K562 (cell line): ENCODE results near the gene HOGA1. TPM values are rescaled to one million over a fixed set of nuclear protein-coding genes. Genes with fewer than 3 reads are reported as not detected.

Experiments
- ATAC-seq: fragments of 200-7000 bp; cut with Tn5 transposase; 3 replicates; pipeline ENCODE4 v1.9.1; 2020; ENCODE audit warnings: moderate library complexity
- BruUV-seq: library from RNA; stranded (reverse); fragments of 400-500 nt; replicated peaks from 2 replicates; lab custom pipeline; 2021; lab: Mats Ljungman, UMichigan
- CTCF ChIA-PET: fragments of 300-600 bp; formaldehyde crosslinking; extraction: SDS; loops from one replicate; lab custom pipeline; 2021; ENCODE audit warnings: low intra/inter-chr PET ratio; lab: Yijun Ruan, JAX
- POLR2A ChIA-PET: fragments of 300-600, 350-650 bp; sonication (Branson Sonifier 250); formaldehyde crosslinking; extraction: SDS; loops from one replicate; lab custom pipeline; 2021; ENCODE audit warnings: antibody characterized with exemption, inconsistent platforms; lab: Yijun Ruan, JAX
- DNase-seq, 4 experiments: peaks; one replicate each; pipeline versions ENCODE4 v3.0.0 to v3.0.0-alpha.2; 2011 to 2018; ENCODE audit warnings: low spot score in 3 of 4, mixed read lengths in 3 of 4; ENCODE audit errors: extremely low read depth in 1 of 4
- FAIRE-seq: peaks from 2 replicates; lab custom pipeline; 2011; peaks lifted over from hg19 to GRCh38; lab: Jason Lieb, UNC
- H2AFZ ChIP-seq: 2 replicates; pipeline ENCODE4 v1.6.0; 2011; ENCODE audit warnings: low read depth, low read length, control low read depth, inconsistent platforms
- H3K27ac ChIP-seq: fragments of 200-600 bp; 3 replicates; pipeline ENCODE4 v1.8.0; 2011; ENCODE audit warnings: low read depth, mild to moderate bottlenecking, control low read depth, inconsistent platforms, low read length, moderate library complexity, mixed read lengths; ENCODE audit errors: extremely low read depth
- H3K27me3 ChIP-seq, 2 experiments: fragments of 300-600 bp in 1 of 2; 2 replicates in 1 of 2; 3 replicates in 1 of 2; pipeline versions ENCODE4 v1.6.0 to v1.8.0; 2011; ENCODE audit warnings: inconsistent platforms in 2 of 2, low read length in 2 of 2, mild to moderate bottlenecking in 1 of 2, mixed read lengths in 1 of 2, moderate library complexity in 1 of 2; ENCODE audit not compliant: control insufficient read depth in 2 of 2, insufficient read depth in 2 of 2
- H3K36me3 ChIP-seq: fragments of 300-600 bp; 3 replicates; pipeline ENCODE4 v1.8.0; 2011; ENCODE audit warnings: mild to moderate bottlenecking, low read length, inconsistent platforms; ENCODE audit not compliant: control insufficient read depth, insufficient read depth
- H3K4me1 ChIP-seq, 2 experiments: fragments of 200-600 bp in 1 of 2; replicated peaks in 1 of 2; 2 replicates in 1 of 2; 3 replicates in 1 of 2; pipeline versions ENCODE4 v1.5.1 to v1.8.0; 2011; ENCODE audit warnings: inconsistent platforms in 2 of 2, low read length in 2 of 2, mild to moderate bottlenecking in 1 of 2, mixed read lengths in 1 of 2, moderate library complexity in 1 of 2; ENCODE audit not compliant: control insufficient read depth in 2 of 2, insufficient read depth in 2 of 2
- H3K4me2 ChIP-seq: 2 replicates; pipeline ENCODE4 v1.6.1; 2011; ENCODE audit warnings: low read length, control low read depth, inconsistent platforms, mixed read lengths; ENCODE audit not compliant: insufficient read depth
- H3K4me3 ChIP-seq: fragments of 200-600 bp; sonication (generic), shearing (Covaris generic); 2 replicates; pipeline ENCODE4 v1.5.1; 2016; ENCODE audit warnings: control low read depth, inconsistent platforms
- H3K79me2 ChIP-seq: fragments of 200-600 bp; 3 replicates; pipeline ENCODE4 v1.8.0; 2011; ENCODE audit warnings: low read length, inconsistent platforms; ENCODE audit not compliant: control insufficient read depth, insufficient read depth
- H3K9ac ChIP-seq, 2 experiments: 2 replicates each; pipeline versions ENCODE4 v1.6.0 to v1.6.1; 2011; ENCODE audit warnings: low read depth in 2 of 2, low read length in 2 of 2, control low read depth in 1 of 2, inconsistent platforms in 1 of 2, mild to moderate bottlenecking in 1 of 2, mixed read lengths in 1 of 2; ENCODE audit not compliant: insufficient read depth in 1 of 2
- H3K9me1 ChIP-seq: one replicate; pipeline ENCODE4 v1.6.0; 2011; ENCODE audit warnings: inconsistent platforms, mild to moderate bottlenecking, low read length, moderate library complexity; ENCODE audit not compliant: control insufficient read depth, insufficient read depth
- H3K9me3 ChIP-seq: replicated peaks from 2 replicates; pipeline ENCODE4 v1.5.1; 2011; ENCODE audit warnings: low read depth, low read length, inconsistent platforms; ENCODE audit not compliant: control insufficient read depth, insufficient read depth
- H4K20me1 ChIP-seq: replicated peaks from 2 replicates; pipeline ENCODE4 v1.6.1; 2011; ENCODE audit warnings: low read length, inconsistent platforms, mixed read lengths; ENCODE audit not compliant: control insufficient read depth, insufficient read depth
- MAFK ChIP-seq: IDR thresholded peaks from 2 replicates; pipeline ENCODE4 v1.6.1; 2011; ENCODE audit warnings: low read length, improper control_type of control experiment
- NFIC ChIP-seq: fragments of 450-650 bp; IDR thresholded peaks from 2 replicates; pipeline ENCODE4 v1.6.1; 2017; ENCODE audit warnings: mild to moderate bottlenecking, inconsistent platforms
- NR3C1 ChIP-seq: sonication (generic); formaldehyde crosslinking; IDR thresholded peaks from 2 replicates; pipeline ENCODE4 v1.8.1; 2022; ENCODE audit warnings: missing genetic modification reagents
- SAP30 ChIP-seq: fragments of 200-600 bp; sonication (generic); IDR thresholded peaks from 2 replicates; pipeline ENCODE4 v1.6.1; 2012; ENCODE audit warnings: borderline replicate concordance, low read depth, mild to moderate bottlenecking, moderate library complexity, low read length, control low read depth, inconsistent platforms; ENCODE audit not compliant: insufficient read depth, poor library complexity, severe bottlenecking
- ZNF695 ChIP-seq: fragments of 450-650 bp; formaldehyde crosslinking; IDR thresholded peaks from 2 replicates; pipeline ENCODE4 v1.4.0; 2020; ENCODE audit warnings: mild to moderate bottlenecking, moderate library complexity
- WGBS: fragments of 100-300 bp; shearing (Covaris generic); methylation state at CpG from one replicate; pipeline ENCODE4 v1.1.6; 2016; ENCODE audit warnings: low coverage, mixed read lengths; ENCODE audit not compliant: insufficient coverage; ENCODE audit errors: missing lambda C conversion rate; 5-methylcytosine and 5-hydroxymethylcytosine counted together
- in situ Hi-C: fragments of 300-500 bp; cut with MboI; formaldehyde crosslinking; loops from 4 replicates; pipeline ENCODE4 v1.15.0; 2018; ENCODE audit warnings: inconsistent platforms, mixed read lengths
- intact Hi-C: fragments of 100-400 bp; cut with micrococcal nuclease; formaldehyde crosslinking; loops from 2 replicates; pipeline ENCODE4 v1.14.2; 2022
- polyA plus RNA-seq, 8 experiments: library from polyadenylated mRNA; depleted of rRNA in 4 of 8; stranded (reverse) in 5 of 8; unstranded in 3 of 8; fragments of >200 nt; fragmentation: Nextera tagmentation in 2 of 8; fragmentation: Illumina TruSeq in 1 of 8; extraction: Ambion mirVana in 2 of 8; extraction: Trizol in 1 of 8; gene quantifications; 2 replicates each; pipeline versions ENCODE4 v1.2.1 to v1.2.3, GENCODE V29; 2011 to 2014; ENCODE audit warnings: inconsistent platforms in 1 of 8, missing spikeins in 1 of 8
- total RNA-seq, 7 experiments: library from RNA; depleted of rRNA in 6 of 7; stranded (reverse); fragments of >200 nt in 6 of 7; fragmentation: Illumina TruSeq in 2 of 7; extraction: Trizol in 2 of 7; gene quantifications; 2 replicates each; pipeline versions ENCODE4 v1.2.1 to v1.2.3, GENCODE V29; 2011 to 2021; ENCODE audit warnings: low replicate concordance in 1 of 7

HOGA1 gene
- total and polyA plus RNA-seq, 9 of the 15 experiments (the other 6 are each of a cell fraction or from before 2014, with no cell fraction given): not detected

- DNase-seq (no peak), FAIRE-seq (no peak), ATAC-seq (no peak)
- Histone ChIP-seq H3K27me3 (no peaks in the 10 kb centered on the region), H3K79me2 (no peaks in the 10 kb centered on the region), H3K9me1 (no peaks in the 10 kb centered on the region), H3K4me3 (no peak overlapping the region), H3K4me2 (no peak overlapping the region), H3K27ac (no peak overlapping the region), H3K9me3 (no peaks in the 10 kb centered on the region), H3K4me1 (peaks cover 2 to 17% of the 10 kb centered on the region in 2 experiments; a peak in 4 of 5 replicates), H4K20me1 (no peaks in the 10 kb centered on the region), H3K9ac (no peak overlapping the region), H2AFZ (no peak overlapping the region), H3K36me3 (no peaks in the 10 kb centered on the region)
- intact Hi-C loops (loop anchor here (5.0 to 10.0 kb wide), 2 partner anchors 111 to 159 kb away; partner anchors contain the start of gene AVPI1), in situ Hi-C loops (no loop called here)
- no peak for TF ChIP-seq SAP30
- TF ChIP-seq MAFK: no peak
- no peak for TF ChIP-seq ZNF695 (CRISPR knock-in tag)
- ChIA-PET POLR2A (interaction anchor here (1.0 to 1.2 kb wide), 2 partner anchors 12 to 39 kb away, joined by 3 read pairs; no protein-coding TSS in a partner anchor), CTCF (interaction anchor here (3.4 kb wide), 1 partner anchor 39 kb away, joined by 23 read pairs; no protein-coding TSS in a partner anchor)
- no TSS peak for BruUV-seq
- WGBS: 22% methylated on average over 2 of the region's 2 CpGs
Measured at GRCh38 chr10:97573672-97574071, 10.5 kb upstream of the HOGA1 start.

DNA sequence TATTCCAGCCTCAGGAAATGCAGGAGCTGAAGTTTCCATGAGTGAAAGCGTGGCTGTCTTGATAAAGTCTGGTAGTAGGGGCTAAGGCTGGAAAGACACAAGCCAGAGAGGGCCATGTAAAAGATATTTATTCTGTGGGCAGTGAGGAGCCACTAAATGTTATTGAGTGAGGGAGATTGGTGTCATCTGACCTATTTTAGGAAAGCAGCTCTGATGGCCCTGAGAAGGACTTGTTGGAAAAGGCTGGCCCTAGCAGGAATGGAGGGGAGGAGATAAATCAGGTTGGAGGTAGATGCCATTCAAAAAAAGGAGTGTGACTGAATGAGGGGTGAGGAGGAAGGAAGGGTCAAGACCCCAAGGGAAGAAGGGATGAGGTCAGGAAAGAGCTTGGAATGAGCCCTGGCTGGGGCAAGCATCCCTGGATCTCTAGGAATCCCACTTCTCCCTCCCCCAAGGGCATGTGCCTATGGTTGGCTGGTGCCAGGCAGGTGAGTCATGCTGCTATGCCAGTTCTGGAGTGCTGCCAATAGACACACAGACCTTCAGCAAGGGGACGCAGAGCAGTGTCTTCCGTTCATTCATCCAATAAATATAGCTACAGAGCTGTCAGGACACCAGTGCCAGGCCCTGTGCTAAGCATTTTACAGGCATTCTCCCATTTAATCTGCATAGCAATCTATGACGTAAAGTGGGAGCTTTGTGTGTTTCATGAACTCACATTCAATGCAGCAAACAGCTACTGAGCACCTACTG lies 9.6 kb upstream of the HOGA1 start:
- Histone ChIP-seq H3K4me2 (no peak overlapping the region), H3K27ac (no peak overlapping the region), H3K27me3 (no peaks in the 10 kb centered on the region), H3K36me3 (no peaks in the 10 kb centered on the region), H3K9me3 (no peaks in the 10 kb centered on the region), H4K20me1 (no peaks in the 10 kb centered on the region), H3K4me1 (peaks cover 2 to 17% of the 10 kb centered on the region in 2 experiments; a peak in 4 of 5 replicates), H2AFZ (no peak overlapping the region), H3K79me2 (no peaks in the 10 kb centered on the region), H3K9me1 (no peaks in the 10 kb centered on the region), H3K4me3 (no peak overlapping the region), H3K9ac (no peak overlapping the region)
- 42% methylated on average over 4 of the region's 4 CpGs for WGBS
- ChIA-PET POLR2A (interaction anchor here (0.7 to 1.2 kb wide), 2 partner anchors 11 to 89 kb away, joined by 3 read pairs; no protein-coding TSS in a partner anchor), CTCF (no interaction called here)
- TF ChIP-seq NFIC (peak; percentile 27; the same call in 1 of the 2 replicates), NR3C1 (CRISPR knock-in tag) (no peak)
- intact Hi-C loops: loop anchor here (5.0 to 10.0 kb wide), 2 partner anchors 110 to 158 kb away; partner anchors contain the start of gene AVPI1
- no peak for FAIRE-seq
- in situ Hi-C loops: no loop called here
- ATAC-seq: no peak
- BruUV-seq: no TSS peak
- DNase-seq: no peak
